Stimulated activated CD4-positive, alpha-beta T cell treated with anti-CD3 and anti-CD28 coated beads, Interleukin-1b, Interleukin-23, amount 100 ng/mL, for 4 hours (primary cell): ENCODE measurements around the gene PCDHB11.
"Not testable (repeated sequence)": the region's sequence is repeated elsewhere in the genome, so short reads cannot be mapped to it uniquely, and the experiment has no call there.

Source experiments
- DNase-seq, 2 donors: peaks; one replicate each; pipeline ENCODE4 v3.0.0-alpha.2; 2020; ENCODE audit warnings: low read depth in 2 of 2

PCDHB11 gene

GRCh38 chr5:141236516-141237313, 37.3 kb downstream of the PCDHB11 start:
- no peak for DNase-seq

- DNase-seq, result no peak
Measured at GRCh38 chr5:141241496-141241895, 42.1 kb downstream of the PCDHB11 start.

GRCh38 chr5:141245250-141245717, 45.9 kb downstream of the PCDHB11 start, which contains the start of gene PCDHB15:
Gene PCDHB15 (plus strand): TSS chr5:141245395. CDS start chr5:141245579, 184 bp downstream.
- DNase-seq, result no peak

GRCh38 chr5:141246971-141247370, 47.5 kb downstream of the PCDHB11 start:
- DNase-seq, result not testable (repeated sequence)

- not testable (repeated sequence) for DNase-seq
Measured at GRCh38 chr5:141247434-141247833, 48.0 kb downstream of the PCDHB11 start.

- no peak for DNase-seq
Measured at GRCh38 chr5:141250576-141250975, 51.1 kb downstream of the PCDHB11 start.
